ENCODE data around the gene FKBP8. TPM values are rescaled to one million over a fixed set of nuclear protein-coding genes. Genes with fewer than 3 reads are reported as not detected.

The FKBP8 gene
- total and polyA plus RNA-seq, 8 donors = 87.8 to 819 (median 223) TPM

- peak overlapping the region in 2 of 5 donors; percentile 64 to 76 for H3K27ac ChIP-seq
- WGBS, 5 donors = 75 to 89% (median 85%) methylated on average over 6 to 8 of the region's 8 CpGs
- intact Hi-C loops (cut with DNase I; ENCODE audit: low total_unique reads) = no loop called here
- H3K9me3 ChIP-seq = no peaks in the 10 kb centered on the region
- H3K27me3 ChIP-seq = no peaks in the 10 kb centered on the region
- H3K4me3 ChIP-seq = peak overlapping the region in 1 of 4 donors; percentile 8
- H3K4me1 ChIP-seq = peaks cover 40 to 83% (median 69%) of the 10 kb centered on the region in 4 donors
- no peak for DNase-seq
- H3K36me3 ChIP-seq = no peaks in the 10 kb centered on the region
- TF ChIP-seq POLR2AphosphoS5 (IDR thresholded peaks at IDR 0.05) = no peak
- no peak for TF ChIP-seq CTCF (IDR thresholded peaks at IDR 0.05)
- no peak for TF ChIP-seq EP300 (IDR thresholded peaks at IDR 0.05)
- TF ChIP-seq POLR2A (IDR thresholded peaks at IDR 0.05) = no peak
Observed at GRCh38 chr19:18486746-18487145, 56.6 kb downstream of the FKBP8 start.

GRCh38 chr19:18484992-18485391, 58.4 kb downstream of the FKBP8 start:
- Histone ChIP-seq H3K4me3 (no peak overlapping the region), H3K4me1 (peaks cover 52 to 92% (median 83%) of the 10 kb centered on the region in 4 donors), H3K27ac (peak overlapping the region in 3 of 5 donors; percentile 25 to 44 (median 41)), H3K9me3 (no peaks in the 10 kb centered on the region), H3K27me3 (no peaks in the 10 kb centered on the region), H3K36me3 (no peaks in the 10 kb centered on the region)
- intact Hi-C loops (cut with DNase I; ENCODE audit: low total_unique reads) = loop anchor here (5.0 kb wide), 1 partner anchor 32 kb away; no protein-coding TSS in a partner anchor
- no peak for DNase-seq
- 88 to 99% (median 92%) methylated on average over 3 to 5 of the region's 5 CpGs for WGBS, 5 donors
- TF ChIP-seq EP300 (IDR thresholded peaks at IDR 0.05) (no peak), POLR2A (IDR thresholded peaks at IDR 0.05) (no peak), CTCF (IDR thresholded peaks at IDR 0.05) (no peak), POLR2AphosphoS5 (IDR thresholded peaks at IDR 0.05) (no peak)

- intact Hi-C loops (cut with DNase I; ENCODE audit: low total_unique reads) = loop anchor here (5.0 kb wide), 1 partner anchor 34 kb away; no protein-coding TSS in a partner anchor
- peaks cover 52 to 92% (median 84%) of the 10 kb centered on the region in 4 donors for H3K4me1 ChIP-seq
- TF ChIP-seq CTCF (IDR thresholded peaks at IDR 0.05) (no peak), POLR2A (IDR thresholded peaks at IDR 0.05) (no peak), EP300 (IDR thresholded peaks at IDR 0.05) (no peak), POLR2AphosphoS5 (IDR thresholded peaks at IDR 0.05) (no peak)
Observed at GRCh38 chr19:18483119-18483890, 60.1 kb downstream of the FKBP8 start.

More at GRCh38 chr19:18483119-18483890, 60.1 kb downstream of the FKBP8 start:
- Histone ChIP-seq H3K4me3 (no peak overlapping the region), H3K27ac (peak overlapping the region in 3 of 5 donors; percentile 27 to 50 (median 40)), H3K27me3 (no peaks in the 10 kb centered on the region), H3K9me3 (no peaks in the 10 kb centered on the region), H3K36me3 (no peaks in the 10 kb centered on the region)
- no peak for DNase-seq
- WGBS, 5 donors = 60 to 73% (median 69%) methylated on average over 12 of the region's 12 CpGs

Other genes starting within 250 kb of the FKBP8 start
- 100 to 1,000 TPM in 2 of 5 donors, 10 to 100 TPM in 3; 24.1 to 185 (median 98.6) TPM for gene LSM4, start 220.5 kb downstream of the FKBP8 start, total RNA-seq
- gene LSM4, start 220.5 kb downstream of the FKBP8 start, polyA plus RNA-seq = 100 to 1,000 TPM; 114 to 181 (median 173) TPM
- gene PGPEP1, start 203.0 kb downstream of the FKBP8 start, total RNA-seq = 10 to 100 TPM in 4 of 5 donors, 1 to 10 TPM in 1; 8.0 to 58.9 (median 22.9) TPM
- gene PGPEP1, start 203.0 kb downstream of the FKBP8 start, polyA plus RNA-seq = 10 to 100 TPM in 2 of 3 donors, 1 to 10 TPM in 1; 8.4 to 40.0 (median 31.8) TPM
- 100 to 1,000 TPM in 1 of 5 donors, 10 to 100 TPM in 4; 17.3 to 102 (median 46.9) TPM for gene GDF15, start 157.4 kb downstream of the FKBP8 start, total RNA-seq
- 100 to 1,000 TPM in 1 of 3 donors, 10 to 100 TPM in 2; 14.2 to 134 (median 44.5) TPM for gene GDF15, start 157.4 kb downstream of the FKBP8 start, polyA plus RNA-seq
- gene LRRC25, start 146.0 kb downstream of the FKBP8 start, total RNA-seq = 10 to 100 TPM in 1 of 5 donors, 1 to 10 TPM in 2, not detected in 2; 2.9 to 11.2 (median 7.2) TPM
- gene LRRC25, start 146.0 kb downstream of the FKBP8 start, polyA plus RNA-seq = 1 to 10 TPM in 2 of 3 donors, under 1 TPM in 1; 0.98 to 2.4 (median 1.7) TPM
- 100 to 1,000 TPM in 1 of 5 donors, 10 to 100 TPM in 4; 22.8 to 253 (median 39.7) TPM for gene SSBP4, start 124.2 kb downstream of the FKBP8 start, total RNA-seq
- gene SSBP4, start 124.2 kb downstream of the FKBP8 start, polyA plus RNA-seq = 10 to 100 TPM; 49.9 to 77.6 (median 54.4) TPM
- gene ISYNA1, start 105.4 kb downstream of the FKBP8 start, total RNA-seq = 10 to 100 TPM in 4 of 5 donors, 1 to 10 TPM in 1; 7.8 to 47.3 (median 15.8) TPM
- 10 to 100 TPM in 2 of 3 donors, 1 to 10 TPM in 1; 9.5 to 39.7 (median 15.0) TPM for gene ISYNA1, start 105.4 kb downstream of the FKBP8 start, polyA plus RNA-seq
- gene ELL, start 21.5 kb downstream of the FKBP8 start, total RNA-seq = 10 to 100 TPM in 3 of 5 donors, 1 to 10 TPM in 2; 8.0 to 88.7 (median 13.5) TPM
- gene ELL, start 21.5 kb downstream of the FKBP8 start, polyA plus RNA-seq = 10 to 100 TPM in 1 of 3 donors, 1 to 10 TPM in 2; 4.1 to 12.7 (median 8.1) TPM
- 100 to 1,000 TPM in 2 of 5 donors, 10 to 100 TPM in 3; 30.8 to 513 (median 55.4) TPM for gene KXD1, start 14.3 kb upstream of the FKBP8 start, total RNA-seq
- 100 to 1,000 TPM in 1 of 3 donors, 10 to 100 TPM in 2; 71.0 to 131 (median 84.5) TPM for gene KXD1, start 14.3 kb upstream of the FKBP8 start, polyA plus RNA-seq
- 100 to 1,000 TPM in 4 of 5 donors, 10 to 100 TPM in 1; 84.3 to 596 (median 358) TPM for gene UBA52, start 28.3 kb upstream of the FKBP8 start, total RNA-seq
- gene UBA52, start 28.3 kb upstream of the FKBP8 start, polyA plus RNA-seq = 1,000 to 10,000 TPM; 1,291 to 1,681 (median 1,311) TPM
- gene REX1BD, start 45.2 kb upstream of the FKBP8 start, total RNA-seq = 100 to 1,000 TPM in 2 of 5 donors, 10 to 100 TPM in 3; 15.6 to 483 (median 85.3) TPM
- 100 to 1,000 TPM; 110 to 204 (median 118) TPM for gene REX1BD, start 45.2 kb upstream of the FKBP8 start, polyA plus RNA-seq
- 10 to 100 TPM in 1 of 5 donors, 1 to 10 TPM in 3, not detected in 1; 2.6 to 12.6 (median 5.6) TPM for gene CRLF1, start 63.2 kb upstream of the FKBP8 start, total RNA-seq
- 10 to 100 TPM; 12.3 to 15.9 (median 14.2) TPM for gene CRLF1, start 63.2 kb upstream of the FKBP8 start, polyA plus RNA-seq
- gene TMEM59L, start 69.3 kb upstream of the FKBP8 start, total RNA-seq = 1 to 10 TPM in 2 of 5 donors, not detected in 3; 1.8 to 4.7 TPM
- 1 to 10 TPM in 1 of 3 donors, under 1 TPM in 1, not detected in 1; 0.25 to 3.7 TPM for gene TMEM59L, start 69.3 kb upstream of the FKBP8 start, polyA plus RNA-seq
- 10 to 100 TPM in 2 of 5 donors, 1 to 10 TPM in 3; 1.2 to 45.1 (median 7.0) TPM for gene KLHL26, start 93.5 kb upstream of the FKBP8 start, total RNA-seq
- gene KLHL26, start 93.5 kb upstream of the FKBP8 start, polyA plus RNA-seq = 1 to 10 TPM; 3.2 to 4.4 (median 3.7) TPM
- 10 to 100 TPM in 1 of 5 donors, 1 to 10 TPM in 3, not detected in 1; 4.2 to 28.0 (median 4.7) TPM for gene CRTC1, start 140.1 kb upstream of the FKBP8 start, total RNA-seq
- gene CRTC1, start 140.1 kb upstream of the FKBP8 start, polyA plus RNA-seq = 1 to 10 TPM; 4.6 to 8.4 (median 4.6) TPM
- gene COMP, start 247.7 kb upstream of the FKBP8 start, total RNA-seq = 1 to 10 TPM in 1 of 5 donors, not detected in 4; 1.4 TPM
- 1 to 10 TPM in 2 of 3 donors, under 1 TPM in 1; 0.62 to 4.1 (median 1.8) TPM for gene COMP, start 247.7 kb upstream of the FKBP8 start, polyA plus RNA-seq